ENCODE measurements around the gene IRF6.

Gene IRF6

GRCh38 chr1:209786146-209786545 lies 19.8 kb downstream of the IRF6 start:
- no peak for DNase-seq

DNA sequence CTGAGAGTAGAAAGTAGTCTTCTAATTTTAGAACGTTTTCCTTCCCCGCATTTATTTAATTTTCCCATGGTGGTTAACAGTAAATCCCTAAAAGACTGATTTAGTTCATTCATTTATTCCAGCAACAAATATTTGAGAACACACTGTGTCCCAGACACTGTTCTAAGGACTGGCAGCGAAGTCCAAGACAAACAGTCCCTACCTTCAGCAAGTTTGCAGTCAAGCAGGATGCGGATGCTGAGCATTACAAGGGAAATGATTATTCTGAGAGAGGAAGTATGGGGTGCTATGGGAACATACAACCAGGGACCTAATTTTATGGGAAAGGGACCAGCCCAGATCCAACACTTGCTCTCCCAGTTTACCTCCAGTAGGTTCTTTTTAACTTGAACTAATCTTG lies 20.4 kb downstream of the IRF6 start:
- DNase-seq, result no peak

GRCh38 chr1:209784265-209785169 lies 21.4 kb downstream of the IRF6 start, which contains the start of gene C1orf74:
Gene C1orf74, minus strand, starts transcription at chr1:209784559. Its CDS starts 925 bp downstream, at chr1:209783634.
- peak; percentile 98 for DNase-seq

DNA sequence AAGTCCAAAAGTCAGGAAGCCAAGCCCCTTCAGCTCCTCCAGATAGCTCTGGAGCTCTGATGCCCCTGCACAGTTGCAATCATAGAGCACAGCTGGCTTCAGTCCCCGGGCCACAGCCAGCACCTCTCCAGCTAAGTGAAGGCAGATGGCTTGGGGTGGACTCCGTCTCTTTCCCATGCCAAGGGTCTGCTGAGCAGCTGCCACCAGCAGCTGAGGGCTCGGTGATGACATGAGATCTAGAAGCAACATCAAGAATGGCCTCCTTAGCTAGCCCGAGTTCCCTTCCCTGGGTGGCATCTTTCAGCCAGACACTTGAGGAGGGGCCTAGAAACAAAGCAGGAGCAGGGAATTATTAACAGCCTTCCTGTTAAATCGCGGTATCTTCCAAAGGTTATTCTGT lies 22.6 kb downstream of the IRF6 start:
- no peak for DNase-seq

GRCh38 chr1:209780268-209780667 lies 25.7 kb downstream of the IRF6 start:
- DNase-seq, result no peak

- no peak for DNase-seq
Measured at GRCh38 chr1:209778102-209778501, 27.8 kb downstream of the IRF6 start.

DNA sequence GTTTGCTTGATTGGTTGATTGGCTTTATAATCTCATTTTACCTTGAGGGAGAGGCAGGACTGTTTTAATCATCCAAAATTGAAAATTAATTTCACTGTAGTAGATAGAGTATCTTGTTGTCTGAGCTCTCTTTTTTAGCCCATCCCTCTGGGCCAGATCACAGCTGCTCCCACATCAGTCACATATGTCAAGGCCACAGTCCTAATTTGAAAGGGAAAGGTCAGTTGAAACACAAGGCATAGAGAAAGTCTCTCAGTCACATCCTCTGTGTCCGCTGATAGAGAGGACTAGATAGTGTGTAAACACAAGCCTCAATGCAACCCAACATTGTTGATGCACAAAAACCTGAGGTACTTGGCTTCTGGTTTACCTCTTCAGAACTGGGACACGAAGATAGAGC lies 28.4 kb downstream of the IRF6 start:
- DNase-seq, result no peak

DNA sequence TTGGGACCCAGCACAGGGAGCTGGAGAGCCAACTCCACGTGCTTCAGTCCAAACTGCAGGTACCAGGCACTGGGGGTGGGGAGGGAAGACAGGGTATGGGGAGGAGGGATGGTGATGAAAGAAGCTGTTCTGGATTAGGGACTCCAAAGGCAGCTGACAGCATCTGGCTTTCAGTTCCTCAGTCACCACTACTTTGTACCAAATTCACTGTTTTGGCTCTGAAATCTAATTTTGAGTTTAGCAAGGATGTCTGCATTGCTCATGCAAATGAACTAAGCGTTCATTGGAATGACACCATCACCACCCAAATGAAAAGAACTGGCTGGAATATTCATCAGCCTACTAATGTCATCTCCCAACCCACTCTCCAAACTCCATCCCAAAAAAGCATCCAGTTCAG lies 30.3 kb downstream of the IRF6 start:
- DNase-seq, result no peak

GRCh38 chr1:209774592-209774991 lies 31.4 kb downstream of the IRF6 start:
- no peak for DNase-seq

DNA sequence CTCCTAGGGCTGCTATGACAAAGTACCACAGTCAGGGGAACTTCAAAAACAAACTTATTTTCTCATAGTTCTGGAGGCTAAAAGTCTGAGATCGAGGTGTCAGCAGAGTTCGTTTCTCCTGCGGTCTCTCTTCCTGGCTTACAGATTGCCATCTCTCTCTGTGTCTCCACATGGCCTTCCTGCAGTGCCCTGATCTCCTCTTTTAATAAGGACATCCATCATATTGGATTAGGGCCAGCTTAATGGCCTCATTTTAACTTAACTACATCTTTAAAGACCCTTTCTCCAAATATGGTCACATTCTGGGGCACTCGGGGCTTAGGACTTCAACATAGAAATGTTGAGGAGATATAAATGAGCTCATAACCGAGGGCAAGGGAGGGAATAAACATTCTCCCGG lies 33.8 kb downstream of the IRF6 start:
- no peak for DNase-seq

- no peak for DNase-seq
Measured at GRCh38 chr1:209770636-209771415, 35.1 kb downstream of the IRF6 start.

DNA sequence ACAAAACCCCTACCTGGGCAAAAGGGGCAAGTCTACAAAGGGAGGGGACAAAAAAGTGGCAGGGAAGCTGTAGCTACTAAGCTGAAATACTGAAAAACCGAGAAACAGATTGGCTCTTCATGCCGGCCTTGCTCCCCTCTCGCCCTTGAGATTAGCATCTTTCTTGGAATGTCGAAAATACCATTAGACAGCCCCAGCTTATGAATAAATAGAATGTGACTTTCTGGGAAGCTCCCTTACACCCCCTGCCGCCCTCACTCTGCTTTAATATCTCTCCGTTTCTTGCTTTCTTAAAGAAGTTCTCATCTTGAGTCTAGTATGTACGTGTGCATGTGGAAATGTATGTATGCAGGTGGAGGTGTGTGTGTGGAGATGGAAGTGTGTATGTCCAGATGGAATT lies 36.0 kb downstream of the IRF6 start:
- no peak for DNase-seq

DNA sequence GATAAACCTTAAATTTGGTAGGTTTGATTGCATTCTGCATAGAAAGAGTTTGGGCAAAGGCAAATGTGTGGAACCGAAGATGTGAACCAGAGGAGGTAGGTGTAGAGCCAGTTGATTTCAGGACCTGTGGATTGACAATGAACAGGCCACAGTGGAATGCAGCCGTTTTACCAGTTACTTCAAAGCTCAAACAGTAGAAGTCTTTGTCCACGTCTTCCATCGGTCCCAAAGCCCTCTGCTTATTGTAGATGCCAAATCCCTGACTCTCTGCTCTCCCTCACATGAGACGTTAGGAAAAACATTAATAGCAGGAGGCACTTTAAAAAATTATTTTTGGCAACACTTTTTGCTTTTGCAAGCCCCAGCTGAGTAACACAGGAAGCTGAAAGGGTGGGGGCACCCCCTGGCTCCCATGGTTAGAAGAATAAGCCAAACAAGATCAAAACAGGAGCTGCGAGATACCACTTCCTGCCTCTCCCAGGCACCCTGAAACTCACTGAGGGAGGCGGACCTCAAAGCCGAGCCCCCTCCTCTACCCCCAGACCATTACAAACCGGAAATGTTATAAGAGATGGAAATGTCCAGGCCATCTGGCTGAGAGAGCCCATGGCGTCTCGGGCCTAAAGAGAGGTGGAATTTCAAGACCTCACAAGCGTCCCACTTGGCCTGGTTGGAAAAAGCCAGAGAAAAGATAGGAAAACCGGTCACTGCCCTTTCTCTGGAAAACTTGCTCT lies 36.6 kb downstream of the IRF6 start:
- no peak for DNase-seq

DNA sequence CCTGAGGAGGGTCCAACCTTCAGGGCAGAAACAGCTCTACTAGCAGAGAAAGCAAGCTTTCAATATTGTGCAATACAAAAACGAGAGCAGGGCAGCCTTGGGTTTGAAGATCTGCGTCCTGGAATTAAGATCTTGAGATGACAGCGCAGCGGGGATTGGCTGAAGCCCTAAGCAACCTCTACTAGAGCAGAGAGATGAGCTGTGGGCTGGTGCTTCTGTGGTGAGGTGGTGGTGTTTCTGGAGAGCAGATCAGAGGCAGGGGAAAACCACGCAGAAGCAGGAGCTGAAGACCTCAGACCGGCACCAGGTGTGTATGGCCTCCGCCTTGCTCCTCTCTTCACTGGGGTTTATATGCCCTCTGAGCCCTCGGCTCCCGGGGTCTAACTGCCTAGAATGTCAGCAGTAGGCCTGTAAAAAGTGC lies 37.6 kb downstream of the IRF6 start:
- DNase-seq, result no peak

DNA sequence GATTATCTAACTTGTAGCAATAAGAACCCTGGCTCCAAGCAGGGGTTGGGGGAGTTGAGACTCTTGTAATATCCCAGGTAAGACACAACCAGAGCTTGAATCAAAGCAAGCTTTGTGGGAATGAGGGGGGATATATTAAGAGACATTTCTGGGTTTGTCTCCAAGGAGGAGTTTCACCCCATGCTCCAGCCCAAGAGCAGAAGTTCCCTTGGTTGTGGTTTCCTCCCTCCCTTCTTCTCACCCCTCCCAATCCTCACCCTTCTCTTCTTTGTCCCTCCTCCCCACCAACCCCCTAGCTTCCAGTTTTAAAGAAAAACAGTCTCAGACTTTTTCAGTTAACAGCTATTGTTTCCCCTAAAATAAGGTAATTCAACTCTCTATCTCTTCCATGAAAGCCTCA lies 38.2 kb downstream of the IRF6 start:
- no peak for DNase-seq

DNA sequence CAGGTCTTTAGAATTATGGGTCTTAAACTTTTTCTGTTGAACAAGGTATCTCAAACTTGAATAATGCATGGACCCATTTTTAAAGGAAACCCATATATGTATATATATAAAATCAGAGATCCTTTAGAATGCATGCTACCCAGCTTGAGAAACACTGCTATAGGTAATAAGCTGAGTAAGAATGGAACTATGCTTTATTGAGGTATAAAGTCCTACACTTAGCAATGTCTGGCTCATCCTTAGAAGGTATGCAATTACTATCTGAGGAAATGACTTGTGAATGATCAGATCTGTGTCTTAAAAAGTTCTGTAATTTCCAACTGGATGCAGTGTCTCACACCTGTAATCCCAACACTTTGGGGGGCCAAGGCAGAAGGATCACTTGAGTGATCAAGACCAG lies 38.8 kb downstream of the IRF6 start:
- DNase-seq, result no peak

DNA sequence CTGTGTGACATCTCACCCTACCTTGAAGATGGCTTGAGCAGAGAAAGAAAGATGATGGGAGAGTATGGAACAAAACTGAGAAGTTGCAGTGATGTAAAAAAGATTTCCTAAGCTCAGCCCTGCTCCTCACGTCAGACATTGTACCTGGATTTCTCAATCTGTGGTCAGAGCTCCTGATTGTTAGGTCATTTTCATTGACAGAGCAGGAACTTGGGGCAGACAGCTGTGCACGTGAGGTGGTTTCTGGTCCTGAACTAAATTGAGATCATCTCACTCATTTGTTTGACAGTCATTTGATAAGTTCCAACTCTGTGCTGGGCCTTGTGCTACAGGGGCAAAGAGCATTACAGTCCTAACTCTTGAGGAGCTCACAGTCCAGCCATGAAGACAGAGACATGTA lies 39.9 kb downstream of the IRF6 start:
- DNase-seq, result no peak

DNA sequence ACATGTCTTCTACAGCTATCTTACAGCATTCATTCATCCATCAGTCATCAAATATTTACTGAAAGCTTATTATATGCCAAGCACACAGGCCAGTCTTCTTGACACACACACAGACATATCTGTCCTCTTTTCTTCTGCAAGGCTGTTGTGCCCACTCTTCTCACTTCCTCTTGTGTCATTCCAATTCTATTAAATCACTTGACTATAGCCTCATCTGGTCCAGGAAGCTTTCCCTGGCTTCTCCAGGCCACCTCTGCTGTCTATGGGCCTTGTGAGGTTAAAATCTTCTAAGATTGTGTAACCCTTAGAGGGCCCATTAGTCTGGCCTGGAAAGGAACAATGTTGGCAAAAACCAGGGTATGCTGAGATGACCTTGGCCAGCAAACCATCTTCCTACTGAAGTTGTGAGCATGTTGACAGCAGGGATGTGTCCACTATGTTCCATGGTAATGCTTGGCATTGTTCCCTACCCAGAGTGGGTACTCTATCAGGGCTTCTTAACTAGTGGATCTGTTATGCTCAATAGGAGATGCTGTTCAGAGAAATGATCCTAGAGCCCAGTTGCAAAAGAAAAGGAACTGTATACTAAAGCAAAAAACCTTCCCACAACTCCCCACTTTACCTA lies 44.8 kb downstream of the IRF6 start:
- no peak for DNase-seq

DNA sequence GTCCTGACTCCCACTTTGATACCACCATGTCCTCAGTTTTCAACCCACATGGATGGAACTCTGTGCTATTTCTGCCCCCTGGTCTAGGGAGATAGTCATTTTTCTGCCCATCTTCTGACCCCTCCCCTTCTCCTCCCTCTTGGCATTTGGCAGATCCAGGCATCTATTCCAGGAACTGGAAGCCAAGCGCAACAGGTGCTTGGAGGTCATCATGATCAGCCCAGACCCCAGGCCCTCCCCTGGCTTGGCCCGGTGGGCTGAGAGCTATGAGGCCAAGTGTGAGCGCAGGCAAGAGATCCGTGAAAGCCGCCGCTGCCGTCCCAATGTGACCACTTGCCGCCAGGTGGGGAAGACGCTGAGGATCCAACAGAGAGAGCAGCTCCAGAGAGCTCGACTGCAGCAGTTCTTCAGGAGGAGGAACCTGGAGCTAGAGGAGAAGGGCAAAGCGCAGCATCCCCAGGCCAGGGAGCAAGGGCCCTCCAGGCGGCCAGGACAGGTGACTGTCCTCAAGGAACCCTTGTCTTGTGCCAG lies 46.0 kb downstream of the IRF6 start:
- no peak for DNase-seq

- no peak for DNase-seq
Measured at GRCh38 chr1:209758400-209758799, 47.5 kb downstream of the IRF6 start.

DNA sequence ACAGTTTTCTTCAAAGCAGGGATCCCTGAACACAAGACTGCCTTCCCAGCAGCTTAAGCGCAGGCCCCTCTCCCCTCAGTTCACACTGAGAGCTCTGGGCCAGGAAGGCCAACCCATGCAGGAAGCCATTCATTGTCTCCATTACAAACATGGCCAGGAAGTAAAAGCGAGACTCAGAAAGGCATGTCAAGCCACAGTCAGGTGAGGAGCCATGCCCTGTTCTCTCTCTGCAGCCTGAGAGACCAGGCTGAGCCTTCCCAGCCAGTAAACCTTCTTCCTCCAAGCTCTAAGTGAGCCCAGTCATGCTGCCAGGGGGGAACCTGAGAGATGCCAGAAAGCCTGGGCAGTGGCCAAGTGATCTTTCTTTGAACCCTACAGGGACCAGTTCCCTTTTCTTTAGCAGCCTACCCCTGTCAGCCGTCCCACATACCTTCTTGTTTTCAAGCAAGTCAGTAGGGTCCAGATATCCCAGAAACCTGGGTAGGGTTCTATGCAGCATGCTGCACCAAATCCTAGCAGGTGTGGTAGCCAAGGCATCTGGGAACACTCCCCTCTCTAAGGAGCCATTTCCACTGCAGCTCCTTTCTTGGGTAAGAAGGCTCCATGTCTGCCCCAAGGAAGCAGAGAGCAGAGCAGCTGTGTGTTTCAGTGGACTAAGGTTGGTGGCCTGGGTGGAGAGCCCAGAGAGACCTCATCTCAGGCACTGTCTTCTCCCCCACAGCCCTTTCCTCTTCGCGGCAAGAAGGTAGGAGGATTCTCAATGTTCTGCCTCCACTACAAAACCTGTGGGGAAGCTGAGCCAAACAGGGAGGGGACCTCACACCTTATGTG lies 49.1 kb downstream of the IRF6 start:
- no peak for DNase-seq

Data from NCI-H2171 (cell line).